HG02610 (cell line): ENCODE results near the gene COL27A1.
"Not testable (repeated sequence)": the region's sequence is repeated elsewhere in the genome, so short reads cannot be mapped to it uniquely, and the experiment has no call there.

ENCODE experiments used
- ATAC-seq: cut with Tn5 transposase; IDR thresholded peaks from one replicate; pipeline ENCODE4 v1.9.1; 2021; ENCODE audit warnings: mild to moderate bottlenecking, moderate library complexity; ENCODE audit not compliant: unreplicated experiment

The COL27A1 gene

GRCh38 chr9:114314881-114315722 is 159.8 kb downstream of the COL27A1 start:
- no peak for ATAC-seq

- ATAC-seq = no peak
Observed at GRCh38 chr9:114315723-114316363, 160.5 kb downstream of the COL27A1 start.

- no peak for ATAC-seq
Observed at GRCh38 chr9:114316605-114317230, 161.4 kb downstream of the COL27A1 start.

GRCh38 chr9:114317665-114318357 is 162.5 kb downstream of the COL27A1 start:
- no peak for ATAC-seq

- no peak for ATAC-seq
Observed at GRCh38 chr9:114318416-114318815, 163.1 kb downstream of the COL27A1 start.

- ATAC-seq = no peak
Observed at GRCh38 chr9:114319147-114319546, 163.8 kb downstream of the COL27A1 start.

GRCh38 chr9:114320710-114321109 is 165.4 kb downstream of the COL27A1 start:
- ATAC-seq = not testable (repeated sequence)

- ATAC-seq = no peak
Observed at GRCh38 chr9:114321759-114322158, 166.4 kb downstream of the COL27A1 start.

- ATAC-seq = not testable (repeated sequence)
Observed at GRCh38 chr9:114322160-114322818, 167.0 kb downstream of the COL27A1 start.

GRCh38 chr9:114322831-114323531 is 167.6 kb downstream of the COL27A1 start, which contains the start of gene ORM1:
TSS of gene ORM1 (plus strand) at chr9:114323098. CDS start at chr9:114323134, 36 bp downstream.
- not testable (repeated sequence) for ATAC-seq

GRCh38 chr9:114323849-114324248 is 168.5 kb downstream of the COL27A1 start:
- ATAC-seq = not testable (repeated sequence)

GRCh38 chr9:114324492-114324891 is 169.2 kb downstream of the COL27A1 start:
- no peak for ATAC-seq

- ATAC-seq = not testable (repeated sequence)
Observed at GRCh38 chr9:114324965-114325364, 169.6 kb downstream of the COL27A1 start.

- not testable (repeated sequence) for ATAC-seq
Observed at GRCh38 chr9:114325684-114326254, 170.4 kb downstream of the COL27A1 start.

GRCh38 chr9:114327749-114328148 is 172.4 kb downstream of the COL27A1 start:
- ATAC-seq = no peak

- not testable (repeated sequence) for ATAC-seq
Observed at GRCh38 chr9:114328357-114328820, 173.1 kb downstream of the COL27A1 start.

GRCh38 chr9:114328937-114329624 is 173.7 kb downstream of the COL27A1 start:
- ATAC-seq = not testable (repeated sequence)

- ATAC-seq = not testable (repeated sequence)
Observed at GRCh38 chr9:114329625-114330022, 174.3 kb downstream of the COL27A1 start, which contains the start of gene ORM2. TSS of gene ORM2 (plus strand) at chr9:114329869. CDS start at chr9:114329905, 36 bp downstream.

GRCh38 chr9:114330636-114331035 is 175.3 kb downstream of the COL27A1 start:
- no peak for ATAC-seq
